ENCODE results near the gene PSMD5. TPM values are rescaled to one million over a fixed set of nuclear protein-coding genes. Genes with fewer than 3 reads are reported as not detected.

The PSMD5 gene
- total RNA-seq, 1 experiment from 2014 or later: 26.5 TPM

DNA sequence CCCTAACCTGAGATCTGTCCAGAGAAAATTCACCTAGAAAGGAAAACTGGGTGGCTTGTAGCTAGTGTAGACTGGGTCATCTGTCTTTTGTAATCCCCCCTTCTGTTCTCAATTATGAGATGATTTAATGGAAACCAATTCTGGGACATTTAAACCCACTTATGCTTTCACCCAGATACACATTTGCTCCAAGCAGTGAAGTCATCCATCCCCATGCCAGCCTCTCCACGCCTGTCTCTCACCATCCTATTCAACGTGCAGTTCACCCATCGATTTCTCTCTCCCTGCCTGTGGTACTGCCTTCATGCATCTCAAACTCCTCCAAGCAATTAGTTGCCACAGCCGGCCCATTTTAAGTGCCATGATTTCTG, 32.5 kb upstream of the PSMD5 start:
- no peak for DNase-seq (ENCODE audit: low spot score)

- no peak for DNase-seq (ENCODE audit: low spot score)
Observed at GRCh38 chr9:120874226-120875194, 31.8 kb upstream of the PSMD5 start.

- peak; percentile 93 for DNase-seq (ENCODE audit: low spot score)
Observed at GRCh38 chr9:120873512-120873911, 30.8 kb upstream of the PSMD5 start.

GRCh38 chr9:120872791-120873502, 30.2 kb upstream of the PSMD5 start:
- no peak for DNase-seq (ENCODE audit: low spot score)

GRCh38 chr9:120870206-120870605, 27.5 kb upstream of the PSMD5 start:
- DNase-seq (ENCODE audit: low spot score): no peak

- DNase-seq (ENCODE audit: low spot score): no peak
Observed at GRCh38 chr9:120869726-120870125, 27.0 kb upstream of the PSMD5 start.

GRCh38 chr9:120869360-120869687, 26.6 kb upstream of the PSMD5 start:
- no peak for DNase-seq (ENCODE audit: low spot score)

- peak; percentile 98 for DNase-seq (ENCODE audit: low spot score)
Observed at GRCh38 chr9:120868676-120869359, 26.1 kb upstream of the PSMD5 start.

- DNase-seq (ENCODE audit: low spot score): no peak
Observed at GRCh38 chr9:120868339-120868675, 25.6 kb upstream of the PSMD5 start.

GRCh38 chr9:120867676-120868338, 25.1 kb upstream of the PSMD5 start:
- no peak for DNase-seq (ENCODE audit: low spot score)

DNA sequence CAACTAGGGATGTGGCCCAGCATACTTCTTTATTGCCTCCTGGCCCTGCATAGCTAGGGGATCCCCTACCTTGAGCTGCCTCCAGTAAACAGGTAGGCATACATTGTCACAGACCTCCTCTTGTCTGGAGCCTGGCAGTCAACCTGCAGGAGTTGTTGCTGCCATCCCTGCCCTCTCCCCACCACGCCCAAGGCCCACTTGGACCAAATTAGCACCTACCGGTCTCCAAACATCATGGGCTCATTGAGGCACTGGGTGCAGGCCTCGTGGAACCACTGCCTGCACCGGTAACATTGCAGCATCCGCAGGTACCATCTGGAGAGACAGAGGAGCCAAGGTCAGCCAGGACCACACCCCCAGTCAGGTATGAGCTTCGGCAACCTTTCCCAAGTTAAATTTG, 23.9 kb upstream of the PSMD5 start:
- no peak for DNase-seq (ENCODE audit: low spot score)

DNA sequence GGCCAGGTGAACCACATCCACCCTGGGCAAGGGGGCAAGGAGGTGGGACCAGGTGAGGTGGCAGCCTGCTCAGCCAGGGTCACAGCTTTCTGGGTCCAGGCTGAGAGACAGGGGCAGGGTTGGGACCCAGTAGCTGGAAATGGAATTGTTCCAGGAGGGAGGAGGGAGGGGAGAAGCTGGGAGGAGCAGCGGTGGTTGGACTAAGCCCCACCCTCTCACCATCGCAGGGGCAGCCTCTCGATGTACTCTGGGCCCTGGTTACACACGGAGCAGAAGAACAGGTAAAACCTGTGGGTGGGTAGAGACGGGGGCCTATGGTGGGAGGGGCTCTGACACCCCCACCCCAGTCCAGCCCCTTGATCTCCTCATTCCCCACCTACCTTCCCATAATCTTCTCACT, 23.1 kb upstream of the PSMD5 start:
- no peak for DNase-seq (ENCODE audit: low spot score)

GRCh38 chr9:120865176-120865575, 22.5 kb upstream of the PSMD5 start:
- no peak for DNase-seq (ENCODE audit: low spot score)

DNA sequence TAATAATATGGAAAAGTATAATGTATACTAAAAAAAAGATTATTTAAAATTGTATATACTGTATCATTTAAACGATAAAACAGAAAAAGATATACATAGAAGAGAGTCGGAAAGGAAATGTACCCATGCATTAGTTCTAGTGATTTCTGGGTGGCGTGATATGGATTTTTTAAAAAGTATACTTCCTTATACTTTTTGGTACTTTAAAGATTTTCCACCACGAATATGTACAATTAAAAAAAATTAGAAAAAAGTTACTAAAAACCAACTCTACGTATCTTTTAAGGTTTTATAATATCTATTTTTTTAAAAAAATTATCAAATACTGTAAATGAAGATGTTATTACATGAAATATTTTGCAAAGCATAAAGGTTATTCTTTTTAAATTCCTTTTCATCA, 22.0 kb upstream of the PSMD5 start:
- DNase-seq (ENCODE audit: low spot score): no peak

- no peak for DNase-seq (ENCODE audit: low spot score)
Observed at GRCh38 chr9:120863833-120864232, 21.1 kb upstream of the PSMD5 start.

- no peak for DNase-seq (ENCODE audit: low spot score)
Observed at GRCh38 chr9:120862452-120862851, 19.7 kb upstream of the PSMD5 start.

GRCh38 chr9:120861935-120862334, 19.2 kb upstream of the PSMD5 start:
- DNase-seq (ENCODE audit: low spot score): no peak

GRCh38 chr9:120860083-120860482, 17.4 kb upstream of the PSMD5 start:
- DNase-seq (ENCODE audit: low spot score): no peak

DNA sequence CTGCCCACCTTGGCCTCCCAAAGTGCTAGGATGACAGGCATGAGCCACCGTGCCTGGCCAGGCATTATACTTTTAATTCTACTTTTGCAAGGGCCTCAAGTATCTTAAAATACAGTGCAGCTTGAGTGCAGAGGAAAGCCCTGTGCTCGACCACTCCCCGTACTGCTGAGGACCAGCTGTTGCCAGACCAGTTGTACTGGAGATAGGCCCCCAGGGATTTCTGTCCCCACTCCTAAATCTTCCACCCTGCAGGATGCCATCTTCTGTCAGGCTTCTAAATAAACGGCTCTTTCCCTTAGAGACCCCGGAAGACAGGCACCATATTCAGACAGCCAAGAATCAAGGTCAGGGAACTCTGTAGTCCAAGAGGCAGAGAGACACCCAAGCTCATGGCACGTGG, 16.6 kb upstream of the PSMD5 start:
- no peak for DNase-seq (ENCODE audit: low spot score)

DNA sequence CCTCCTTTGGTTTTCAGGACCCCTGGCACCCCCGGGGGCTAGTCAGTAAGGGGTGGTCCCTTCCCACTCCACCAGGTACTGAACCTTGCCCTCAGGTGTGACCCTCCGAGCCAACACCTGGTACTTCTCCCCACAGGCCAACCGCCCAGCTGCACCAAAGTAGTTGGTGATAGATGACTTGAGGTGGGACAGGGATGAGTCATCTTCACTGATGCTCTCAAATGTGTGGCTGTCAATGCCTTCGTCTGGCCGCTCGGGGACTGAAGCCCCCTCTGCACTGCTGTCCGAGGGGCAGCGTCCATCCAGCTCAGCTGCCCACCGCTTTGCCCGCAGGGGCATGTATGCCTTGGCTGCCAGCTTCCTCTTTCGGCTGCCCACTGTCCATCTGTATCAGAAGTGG, 15.2 kb upstream of the PSMD5 start:
- no peak for DNase-seq (ENCODE audit: low spot score)

GRCh38 chr9:120857481-120857880, 14.8 kb upstream of the PSMD5 start:
- DNase-seq (ENCODE audit: low spot score): no peak

- DNase-seq (ENCODE audit: low spot score): peak; percentile 42
Observed at GRCh38 chr9:120856700-120857099, 14.0 kb upstream of the PSMD5 start.
